GM12872 (cell line): ENCODE data around the gene MSH3.

Experiments
- CTCF ChIP-seq: IDR thresholded peaks from 3 replicates; pipeline ENCODE4 v1.5.1; 2011; ENCODE audit warnings: low read depth, mild to moderate bottlenecking, low read length, moderate library complexity; ENCODE audit not compliant: insufficient read depth

Gene MSH3

GRCh38 chr5:80798166-80798565, 143.7 kb downstream of the MSH3 start:
- no peak for TF ChIP-seq CTCF

- no peak for TF ChIP-seq CTCF
Observed at GRCh38 chr5:80798633-80799032, 144.2 kb downstream of the MSH3 start.

GRCh38 chr5:80799041-80799440, 144.6 kb downstream of the MSH3 start:
- TF ChIP-seq CTCF: no peak

GRCh38 chr5:80799573-80799972, 145.1 kb downstream of the MSH3 start:
- TF ChIP-seq CTCF: no peak

- no peak for TF ChIP-seq CTCF
Observed at GRCh38 chr5:80804332-80804731, 149.9 kb downstream of the MSH3 start.

GRCh38 chr5:80805038-80805437, 150.6 kb downstream of the MSH3 start:
- TF ChIP-seq CTCF: no peak

GRCh38 chr5:80806929-80807328, 152.5 kb downstream of the MSH3 start:
- TF ChIP-seq CTCF: no peak

- TF ChIP-seq CTCF: no peak
Observed at GRCh38 chr5:80809451-80809850, 155.0 kb downstream of the MSH3 start.
